Neural crest cell (in vitro differentiated cells): Measurements from ENCODE around the gene XIST. TPM values are rescaled to one million over a fixed set of nuclear protein-coding genes. Genes with fewer than 3 reads are reported as not detected.

Experiments
- DNase-seq: peaks from one replicate; pipeline ENCODE4 v3.0.0; 2021; ENCODE audit warnings: low read depth, mixed read lengths, low spot score
- H3K27ac Mint-ChIP-seq: one replicate; pipeline ENCODE4 v1.8.0; 2021; ENCODE audit warnings: mild to moderate bottlenecking, mixed read lengths; ENCODE audit not compliant: unreplicated experiment
- H3K27me3 Mint-ChIP-seq: 2 replicates; pipeline ENCODE4 v1.8.0; 2021; ENCODE audit warnings: low read depth, mild to moderate bottlenecking, mixed read lengths
- H3K36me3 Mint-ChIP-seq: 2 replicates; pipeline ENCODE4 v1.8.0; 2021; ENCODE audit warnings: low read depth, mild to moderate bottlenecking, mixed read lengths
- H3K4me1 Mint-ChIP-seq: 2 replicates; pipeline ENCODE4 v1.8.0; 2021; ENCODE audit warnings: mixed read lengths
- H3K4me3 Mint-ChIP-seq: one replicate; pipeline ENCODE4 v1.8.0; 2021; ENCODE audit warnings: mild to moderate bottlenecking, mixed read lengths
- H3K9me3 Mint-ChIP-seq: 2 replicates; pipeline ENCODE4 v1.8.0; 2021; ENCODE audit warnings: mixed read lengths
- total RNA-seq: library from RNA; stranded (reverse); gene quantifications from 2 replicates; pipeline ENCODE4 v1.2.1, GENCODE V29; 2021
- TF ChIP-seq, protein P1 (sequence below): fragments of 200-600 bp; sonication (generic); conservative IDR thresholded peaks from 2 replicates; pipeline ENCODE4 v1.5.0; 2021; ENCODE audit warnings: antibody characterized with exemption, mild to moderate bottlenecking

Gene XIST
- total RNA-seq, 1 donor from 2014 or later: not detected

DNA sequence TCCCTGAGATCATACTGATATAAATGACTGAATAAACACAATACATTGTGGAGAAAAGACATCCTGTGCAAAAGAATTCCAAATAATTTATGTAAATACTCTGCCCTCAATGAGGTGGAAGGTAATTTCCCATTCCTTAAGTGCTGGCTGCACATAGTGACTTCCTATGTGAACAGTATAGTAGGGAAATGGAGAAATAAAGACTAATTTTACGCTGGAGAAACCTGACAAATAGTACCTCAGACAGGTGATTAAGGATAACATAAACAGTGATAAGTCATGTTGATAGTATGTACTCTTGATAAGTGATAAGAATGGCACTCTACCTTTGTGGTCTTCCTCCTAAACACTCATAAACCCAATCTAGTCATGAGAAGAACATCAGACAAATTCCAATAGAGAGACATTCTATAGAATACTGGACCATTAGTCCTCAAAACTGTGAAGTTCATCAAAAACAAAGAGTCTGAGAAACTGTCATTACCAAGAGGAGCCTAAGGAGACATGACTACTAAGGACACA, 15.5 kb downstream of the XIST start:
- DNase-seq: no peak
- Mint-ChIP-seq H3K36me3 (no peaks in the 10 kb centered on the region), H3K27me3 (no peaks in the 10 kb centered on the region), H3K27ac (no peak overlapping the region), H3K4me3 (no peak overlapping the region), H3K9me3 (no peaks in the 10 kb centered on the region), H3K4me1 (no peaks in the 10 kb centered on the region)
- TF ChIP-seq, protein P1, sequence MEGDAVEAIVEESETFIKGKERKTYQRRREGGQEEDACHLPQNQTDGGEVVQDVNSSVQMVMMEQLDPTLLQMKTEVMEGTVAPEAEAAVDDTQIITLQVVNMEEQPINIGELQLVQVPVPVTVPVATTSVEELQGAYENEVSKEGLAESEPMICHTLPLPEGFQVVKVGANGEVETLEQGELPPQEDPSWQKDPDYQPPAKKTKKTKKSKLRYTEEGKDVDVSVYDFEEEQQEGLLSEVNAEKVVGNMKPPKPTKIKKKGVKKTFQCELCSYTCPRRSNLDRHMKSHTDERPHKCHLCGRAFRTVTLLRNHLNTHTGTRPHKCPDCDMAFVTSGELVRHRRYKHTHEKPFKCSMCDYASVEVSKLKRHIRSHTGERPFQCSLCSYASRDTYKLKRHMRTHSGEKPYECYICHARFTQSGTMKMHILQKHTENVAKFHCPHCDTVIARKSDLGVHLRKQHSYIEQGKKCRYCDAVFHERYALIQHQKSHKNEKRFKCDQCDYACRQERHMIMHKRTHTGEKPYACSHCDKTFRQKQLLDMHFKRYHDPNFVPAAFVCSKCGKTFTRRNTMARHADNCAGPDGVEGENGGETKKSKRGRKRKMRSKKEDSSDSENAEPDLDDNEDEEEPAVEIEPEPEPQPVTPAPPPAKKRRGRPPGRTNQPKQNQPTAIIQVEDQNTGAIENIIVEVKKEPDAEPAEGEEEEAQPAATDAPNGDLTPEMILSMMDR: no peak

DNA sequence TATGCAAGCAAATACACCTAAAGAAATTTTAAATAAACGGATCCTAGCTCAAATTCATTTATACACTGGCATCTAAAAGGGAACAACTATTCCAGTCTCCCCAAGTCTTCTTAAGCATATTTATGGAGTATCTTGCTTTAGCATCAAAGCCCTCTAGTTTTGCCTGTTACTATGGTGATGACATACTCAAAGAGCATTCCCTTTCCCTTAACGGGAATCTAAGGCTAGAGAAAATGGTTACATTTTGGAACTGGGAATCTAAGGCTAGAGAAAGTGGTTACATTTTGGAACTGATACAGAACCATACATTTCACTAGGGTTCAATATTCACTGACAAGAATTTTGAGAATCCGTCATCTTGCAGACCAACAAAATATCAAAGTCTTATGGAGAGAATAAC, 18.3 kb downstream of the XIST start:
- H3K36me3 Mint-ChIP-seq: no peaks in the 10 kb centered on the region
- no peak overlapping the region for H3K4me3 Mint-ChIP-seq
- TF ChIP-seq, protein P1: no peak
- H3K27ac Mint-ChIP-seq: no peak overlapping the region
- no peaks in the 10 kb centered on the region for H3K9me3 Mint-ChIP-seq
- no peaks in the 10 kb centered on the region for H3K27me3 Mint-ChIP-seq
- no peaks in the 10 kb centered on the region for H3K4me1 Mint-ChIP-seq
- no peak for DNase-seq

DNA sequence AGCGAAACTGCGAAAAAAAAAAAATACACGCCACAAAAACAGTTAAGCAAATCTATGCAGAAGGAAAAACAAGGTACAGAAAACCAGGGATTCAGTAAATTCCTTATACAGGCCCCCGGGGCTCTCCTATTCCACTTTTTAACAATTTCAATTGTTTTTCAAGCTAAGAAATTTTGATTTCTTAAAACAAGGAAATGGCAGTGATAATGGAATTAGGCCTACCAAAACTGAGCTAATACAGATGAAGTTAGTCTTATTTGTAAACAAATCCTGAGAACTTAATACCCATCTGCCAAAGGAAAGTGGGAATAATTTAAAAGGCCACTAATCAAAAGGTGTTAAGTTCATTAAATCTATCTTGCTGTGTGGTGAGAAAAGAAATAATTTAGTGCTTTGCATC, 20.2 kb downstream of the XIST start:
- H3K4me1 Mint-ChIP-seq: no peaks in the 10 kb centered on the region
- H3K36me3 Mint-ChIP-seq: no peaks in the 10 kb centered on the region
- H3K4me3 Mint-ChIP-seq: no peak overlapping the region
- H3K27ac Mint-ChIP-seq: no peak overlapping the region
- DNase-seq: no peak
- TF ChIP-seq, protein P1: no peak
- no peaks in the 10 kb centered on the region for H3K9me3 Mint-ChIP-seq
- no peaks in the 10 kb centered on the region for H3K27me3 Mint-ChIP-seq

- H3K27ac Mint-ChIP-seq: no peak overlapping the region
- H3K27me3 Mint-ChIP-seq: no peaks in the 10 kb centered on the region
- H3K9me3 Mint-ChIP-seq: no peaks in the 10 kb centered on the region
- no peaks in the 10 kb centered on the region for H3K36me3 Mint-ChIP-seq
- no peaks in the 10 kb centered on the region for H3K4me1 Mint-ChIP-seq
- no peak overlapping the region for H3K4me3 Mint-ChIP-seq
- TF ChIP-seq, protein P1: no peak
- DNase-seq: no peak
These were observed 21.0 kb downstream of the XIST start for GRCh38 chrX:73831500-73831899.

DNA sequence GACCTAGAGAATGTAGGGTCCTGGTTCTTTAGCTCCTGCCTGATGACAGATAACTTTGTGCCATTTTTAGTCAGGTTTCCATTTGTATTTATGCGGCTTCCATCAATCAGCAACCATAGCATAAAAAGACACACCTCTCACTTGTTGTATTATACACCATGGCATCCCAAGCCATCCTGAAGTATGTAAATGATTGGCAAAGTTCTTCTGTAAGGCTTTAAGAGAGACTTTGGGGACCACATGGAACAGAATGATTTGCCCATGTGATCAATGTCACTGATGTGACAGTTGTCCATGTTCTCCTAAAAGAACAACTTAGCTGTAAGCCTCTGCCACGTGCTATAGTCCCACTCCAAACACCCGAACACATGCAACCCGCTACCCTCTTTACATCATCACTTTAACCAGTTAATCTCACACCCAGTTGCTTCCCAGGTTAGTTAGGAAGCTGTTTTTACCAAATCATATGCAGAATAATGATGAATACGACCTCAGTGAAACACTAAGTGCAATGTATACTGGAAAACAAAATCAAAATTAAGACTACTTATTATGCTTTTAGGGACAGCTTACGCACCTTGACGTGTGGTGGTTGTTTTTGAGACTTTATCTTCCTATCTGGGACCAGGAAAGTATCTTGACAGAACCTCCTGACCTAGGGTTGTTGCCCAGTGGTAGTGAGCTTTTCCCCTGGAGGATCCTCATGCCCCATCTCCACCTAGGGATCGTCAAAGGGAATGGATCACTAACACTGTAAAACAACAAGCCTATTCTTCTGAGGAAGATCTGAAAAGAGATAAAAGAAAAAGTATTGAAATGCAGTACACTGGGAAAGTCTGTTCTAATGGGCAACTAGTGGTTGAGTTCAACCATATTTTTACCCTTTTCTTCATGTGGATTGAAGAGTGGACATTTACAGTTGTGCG, 21.8 kb downstream of the XIST start:
- H3K27ac Mint-ChIP-seq: no peak overlapping the region
- DNase-seq: no peak
- no peaks in the 10 kb centered on the region for H3K36me3 Mint-ChIP-seq
- H3K4me1 Mint-ChIP-seq: no peaks in the 10 kb centered on the region
- TF ChIP-seq, protein P1: no peak
- no peaks in the 10 kb centered on the region for H3K9me3 Mint-ChIP-seq
- no peak overlapping the region for H3K4me3 Mint-ChIP-seq
- no peaks in the 10 kb centered on the region for H3K27me3 Mint-ChIP-seq
